Stimulated activated CD4-positive, alpha-beta T cell treated with anti-CD3 and anti-CD28 coated beads, TNF-alpha, amount 100 ng/mL, for 4 hours (primary cell): ENCODE measurements around the gene PIEZO1.
"Not testable (repeated sequence)": the region's sequence is repeated elsewhere in the genome, so short reads cannot be mapped to it uniquely, and the experiment has no call there.

Experiments used
- DNase-seq, 3 experiments: peaks; one replicate each; pipeline ENCODE4 v3.0.0-alpha.2; 2020; ENCODE audit warnings: low read depth in 3 of 3

Gene PIEZO1

GRCh38 chr16:88805340-88805715 is 20.3 kb upstream of the PIEZO1 start:
- no peak for DNase-seq

- DNase-seq, result no peak
Observed at GRCh38 chr16:88804552-88805339, 19.7 kb upstream of the PIEZO1 start.

- no peak for DNase-seq
Observed at GRCh38 chr16:88804173-88804551, 19.1 kb upstream of the PIEZO1 start.

- peak; percentile 74 to 84 (median 76) for DNase-seq
Observed at GRCh38 chr16:88803264-88803987, 18.4 kb upstream of the PIEZO1 start, which contains the start of gene CDT1. TSS of gene CDT1 (plus strand) at chr16:88803789. CDS start at chr16:88803832, 43 bp downstream.

GRCh38 chr16:88800277-88800592 is 15.2 kb upstream of the PIEZO1 start:
- no peak for DNase-seq

- DNase-seq, result no peak
Observed at GRCh38 chr16:88799569-88800276, 14.7 kb upstream of the PIEZO1 start.

GRCh38 chr16:88798772-88799455 is 13.9 kb upstream of the PIEZO1 start:
- DNase-seq, result no peak

- DNase-seq, result no peak
Observed at GRCh38 chr16:88798073-88798472, 13.1 kb upstream of the PIEZO1 start.

- DNase-seq, result no peak
Observed at GRCh38 chr16:88796278-88796677, 11.3 kb upstream of the PIEZO1 start.

- DNase-seq, result no peak
Observed at GRCh38 chr16:88793251-88793954, 8.4 kb upstream of the PIEZO1 start.

- no peak for DNase-seq
Observed at GRCh38 chr16:88792668-88793250, 7.7 kb upstream of the PIEZO1 start.

- DNase-seq, result no peak
Observed at GRCh38 chr16:88792078-88792550, 7.1 kb upstream of the PIEZO1 start.

GRCh38 chr16:88790312-88791211 is 5.5 kb upstream of the PIEZO1 start:
- DNase-seq, result peak in 1 of 3 experiments; percentile 46

- DNase-seq, result no peak
Observed at GRCh38 chr16:88789594-88789993, 4.6 kb upstream of the PIEZO1 start.

GRCh38 chr16:88788749-88789148 is 3.7 kb upstream of the PIEZO1 start:
- not testable (repeated sequence) for DNase-seq

- DNase-seq, result no peak
Observed at GRCh38 chr16:88787579-88788314, 2.7 kb upstream of the PIEZO1 start.

- no peak for DNase-seq
Observed at GRCh38 chr16:88784856-88785105, 239 bp downstream of the PIEZO1 start.

- no peak for DNase-seq
Observed at GRCh38 chr16:88784074-88784855, 755 bp downstream of the PIEZO1 start.
